ENCODE results near the gene SOX6. TPM values are rescaled to one million over a fixed set of nuclear protein-coding genes. Genes with fewer than 3 reads are reported as not detected.

SOX6 gene
- total and polyA plus RNA-seq, 2 donors (not counting 3 experiments of a cell fraction or from before 2014, with no cell fraction given) = 0.14 to 3.7 TPM

GRCh38 chr11:16403851-16404250 lies 47.5 kb upstream of the SOX6 start:
- Histone ChIP-seq H3K9me1 (replicated peaks; ENCODE audit: control insufficient read depth, extremely low read depth, insufficient read depth, low read length) (no peaks in the 10 kb centered on the region), H4K20me1 (replicated peaks; ENCODE audit: control insufficient read depth, extremely low read depth, insufficient read depth, low read length) (no peaks in the 10 kb centered on the region), H3K27ac (ENCODE audit: insufficient read depth, low read depth, low read length) (no peak overlapping the region), H3K36me3 (ENCODE audit: control insufficient read depth in 2 of 2, extremely low read depth in 1 of 2, insufficient read depth in 2 of 2, low read length in 2 of 2) (no peaks in the 10 kb centered on the region), H3K9me3 (replicated peaks; ENCODE audit: control insufficient read depth, insufficient read depth, low read length) (no peaks in the 10 kb centered on the region), H2AFZ (ENCODE audit: low read depth, low read length) (no peak overlapping the region), H3K4me2 (ENCODE audit: insufficient read depth, low read length) (no peak overlapping the region), H3K4me3 (replicated peaks in 1 of 3; ENCODE audit: insufficient read depth in 1 of 3, low read depth in 1 of 3, low read length in 3 of 3) (no peak overlapping the region), H3K4me1 (ENCODE audit: control insufficient read depth, extremely low read depth, insufficient read depth, low read length) (no peaks in the 10 kb centered on the region), H3K79me2 (ENCODE audit: control insufficient read depth, insufficient read depth, low read length) (no peaks in the 10 kb centered on the region), H3K9ac (replicated peaks; ENCODE audit: extremely low read depth, insufficient read depth, low read length) (no peak overlapping the region), H3K27me3 (ENCODE audit: control insufficient read depth in 2 of 2, insufficient read depth in 2 of 2, low read length in 2 of 2) (no peaks in the 10 kb centered on the region)
- POLR2A ChIA-PET = no interaction called here
- dilution Hi-C loops (cut with MboI; ENCODE audit: extremely low pct_ligation_motif_present, low sequenced_read_pairs) = no loop called here
- TF ChIP-seq CTCF (IDR thresholded peaks at IDR 0.05; ENCODE audit: extremely low read depth in 1 of 2, insufficient read depth in 1 of 2, low read depth in 1 of 2, low read length in 2 of 2) (no peak), MYC (IDR thresholded peaks at IDR 0.05; ENCODE audit: low read depth, low read length) (no peak), FOS (IDR thresholded peaks at IDR 0.05; ENCODE audit: borderline replicate concordance, insufficient read depth, low read length) (no peak), EZH2 (IDR thresholded peaks at IDR 0.05; ENCODE audit: borderline replicate concordance, low read depth, low read length, severe bottlenecking) (no peak), GATA2 (IDR thresholded peaks at IDR 0.05; ENCODE audit: insufficient read depth, insufficient read length, low read depth, low read length) (no peak), JUN (IDR thresholded peaks at IDR 0.05; ENCODE audit: borderline replicate concordance, insufficient read depth, insufficient read length, low read depth) (no peak), POLR2A (IDR thresholded peaks at IDR 0.05; ENCODE audit: low read depth, low read length) (no peak), POLR2AphosphoS5 (IDR thresholded peaks at IDR 0.05; ENCODE audit: insufficient read depth, low read depth, low read length) (no peak)
- TF ChIP-seq, protein P1, sequence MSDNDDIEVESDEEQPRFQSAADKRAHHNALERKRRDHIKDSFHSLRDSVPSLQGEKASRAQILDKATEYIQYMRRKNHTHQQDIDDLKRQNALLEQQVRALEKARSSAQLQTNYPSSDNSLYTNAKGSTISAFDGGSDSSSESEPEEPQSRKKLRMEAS (IDR thresholded peaks at IDR 0.05; ENCODE audit: insufficient read depth, insufficient read length) = no peak
- FAIRE-seq = no peak
- intact Hi-C loops (cut with micrococcal nuclease) = no loop called here
- DNase-seq (ENCODE audit: low read depth, low spot score) = no peak
- CTCF ChIA-PET = no interaction called here
- no TSS peak for BruUV-seq (replicated peaks)
